ENCODE results near the gene SOX4. TPM values are rescaled to one million over a fixed set of nuclear protein-coding genes. Genes with fewer than 3 reads are reported as not detected.

SOX4 gene
- total and polyA plus RNA-seq, 2 donors (not counting 3 experiments of a cell fraction or from before 2014, with no cell fraction given) = 20.4 to 121 TPM

GRCh38 chr6:21625642-21626041 is 32.1 kb downstream of the SOX4 start:
- no peaks in the 10 kb centered on the region for H3K79me2 ChIP-seq (ENCODE audit: control insufficient read depth, insufficient read depth, low read length)
- intact Hi-C loops (cut with micrococcal nuclease) (no loop called here), dilution Hi-C loops (cut with MboI; ENCODE audit: extremely low pct_ligation_motif_present, low sequenced_read_pairs) (no loop called here)
- ChIA-PET CTCF (no interaction called here), POLR2A (no interaction called here)
- no peak overlapping the region for H3K4me3 ChIP-seq (replicated peaks in 1 of 3; ENCODE audit: insufficient read depth in 1 of 3, low read depth in 1 of 3, low read length in 3 of 3)
- no peaks in the 10 kb centered on the region for H3K4me1 ChIP-seq (ENCODE audit: control insufficient read depth, extremely low read depth, insufficient read depth, low read length)
- H3K9me1 ChIP-seq (replicated peaks; ENCODE audit: control insufficient read depth, extremely low read depth, insufficient read depth, low read length) = no peaks in the 10 kb centered on the region
- no peak overlapping the region for H3K9ac ChIP-seq (replicated peaks; ENCODE audit: extremely low read depth, insufficient read depth, low read length)
- TF ChIP-seq GATA2 (IDR thresholded peaks at IDR 0.05; ENCODE audit: insufficient read depth, insufficient read length, low read depth, low read length) (no peak), MYC (IDR thresholded peaks at IDR 0.05; ENCODE audit: low read depth, low read length) (no peak), MAX (IDR thresholded peaks at IDR 0.05; ENCODE audit: insufficient read depth, insufficient read length) (no peak), POLR2AphosphoS5 (IDR thresholded peaks at IDR 0.05; ENCODE audit: insufficient read depth, low read depth, low read length) (no peak), FOS (IDR thresholded peaks at IDR 0.05; ENCODE audit: borderline replicate concordance, insufficient read depth, low read length) (no peak), EZH2 (IDR thresholded peaks at IDR 0.05; ENCODE audit: borderline replicate concordance, low read depth, low read length, severe bottlenecking) (no peak), CTCF (IDR thresholded peaks at IDR 0.05; ENCODE audit: extremely low read depth in 1 of 2, insufficient read depth in 1 of 2, low read depth in 1 of 2, low read length in 2 of 2) (no peak), POLR2A (IDR thresholded peaks at IDR 0.05; ENCODE audit: low read depth, low read length) (no peak), JUN (IDR thresholded peaks at IDR 0.05; ENCODE audit: borderline replicate concordance, insufficient read depth, insufficient read length, low read depth) (no peak)
- H3K36me3 ChIP-seq (ENCODE audit: control insufficient read depth in 2 of 2, extremely low read depth in 1 of 2, insufficient read depth in 2 of 2, low read length in 2 of 2) = no peaks in the 10 kb centered on the region
- H2AFZ ChIP-seq (ENCODE audit: low read depth, low read length) = no peak overlapping the region
- no peak for FAIRE-seq
- no peaks in the 10 kb centered on the region for H3K9me3 ChIP-seq (replicated peaks; ENCODE audit: control insufficient read depth, insufficient read depth, low read length)
- no peaks in the 10 kb centered on the region for H3K27me3 ChIP-seq (ENCODE audit: control insufficient read depth in 2 of 2, insufficient read depth in 2 of 2, low read length in 2 of 2)
- no peaks in the 10 kb centered on the region for H4K20me1 ChIP-seq (replicated peaks; ENCODE audit: control insufficient read depth, extremely low read depth, insufficient read depth, low read length)
- H3K27ac ChIP-seq (ENCODE audit: insufficient read depth, low read depth, low read length) = no peak overlapping the region
- DNase-seq (ENCODE audit: low read depth, low spot score) = no peak
- no peak overlapping the region for H3K4me2 ChIP-seq (ENCODE audit: insufficient read depth, low read length)
- no TSS peak for BruUV-seq (replicated peaks)

Data from endothelial cell of umbilical vein (primary cell).